Measurements from ENCODE around the gene MRPL33. TPM values are rescaled to one million over a fixed set of nuclear protein-coding genes. Genes with fewer than 3 reads are reported as not detected.
A peak's percentile ranks its signal among the peaks of the same experiment; 100 is the strongest.
"Not testable (repeated sequence)": the region's sequence is repeated elsewhere in the genome, so short reads cannot be mapped to it uniquely, and the experiment has no call there.

Gene MRPL33
- total RNA-seq, 1 donor from 2014 or later = 27.4 TPM

- no peak for ATAC-seq (ENCODE audit: low read depth)
- Mint-ChIP-seq H3K27me3 (peaks cover 29% of the 10 kb centered on the region), H3K4me1 (peaks cover 3% of the 10 kb centered on the region), H3K9me3 (no peaks in the 10 kb centered on the region), H3K27ac (no peak overlapping the region), H3K36me3 (ENCODE audit: low read depth) (no peaks in the 10 kb centered on the region), H3K4me3 (no peak overlapping the region)
- no peak for DNase-seq
- CTCF ChIA-PET = no interaction called here
- POLR2A ChIA-PET = no interaction called here
- intact Hi-C loops (cut with micrococcal nuclease) = no loop called here
- no peak for TF ChIP-seq CTCF (IDR thresholded peaks at IDR 0.05)
Observed at GRCh38 chr2:27762951-27763906, 8.3 kb upstream of the MRPL33 start.

- Mint-ChIP-seq H3K4me1 (peaks cover 3% of the 10 kb centered on the region), H3K27me3 (peaks cover 31% of the 10 kb centered on the region), H3K27ac (no peak overlapping the region), H3K9me3 (no peaks in the 10 kb centered on the region), H3K36me3 (ENCODE audit: low read depth) (no peaks in the 10 kb centered on the region), H3K4me3 (no peak overlapping the region)
- TF ChIP-seq CTCF (IDR thresholded peaks at IDR 0.05) = no peak
- intact Hi-C loops (cut with micrococcal nuclease) = no loop called here
- ChIA-PET POLR2A (no interaction called here), CTCF (no interaction called here)
- no peak for DNase-seq
- no peak for ATAC-seq (ENCODE audit: low read depth)
Observed at GRCh38 chr2:27763907-27764267, 7.6 kb upstream of the MRPL33 start.

GRCh38 chr2:27764526-27764925, 7.0 kb upstream of the MRPL33 start:
- H3K4me1 Mint-ChIP-seq; intact Hi-C loops (cut with micrococcal nuclease); H3K27ac Mint-ChIP-seq; CTCF ChIA-PET; ATAC-seq (ENCODE audit: low read depth); H3K9me3 Mint-ChIP-seq; H3K36me3 Mint-ChIP-seq (ENCODE audit: low read depth); POLR2A ChIA-PET; H3K4me3 Mint-ChIP-seq; DNase-seq: not testable (repeated sequence)
- peaks cover 33% of the 10 kb centered on the region for H3K27me3 Mint-ChIP-seq

- POLR2A ChIA-PET = no interaction called here
Observed at GRCh38 chr2:27765621-27766286, 5.8 kb upstream of the MRPL33 start.

GRCh38 chr2:27766287-27766661, 5.2 kb upstream of the MRPL33 start:
- no peak overlapping the region for H3K4me3 Mint-ChIP-seq
- H3K9me3 Mint-ChIP-seq = no peaks in the 10 kb centered on the region
- intact Hi-C loops (cut with micrococcal nuclease) = no loop called here
- H3K27ac Mint-ChIP-seq = no peak overlapping the region
- H3K27me3 Mint-ChIP-seq = peaks cover 34% of the 10 kb centered on the region
- ATAC-seq (ENCODE audit: low read depth) = no peak
- TF ChIP-seq CTCF (IDR thresholded peaks at IDR 0.05) = no peak
- DNase-seq = no peak
- peaks cover 8% of the 10 kb centered on the region for H3K4me1 Mint-ChIP-seq
- peaks cover 3% of the 10 kb centered on the region for H3K36me3 Mint-ChIP-seq (ENCODE audit: low read depth)
- CTCF ChIA-PET = no interaction called here
- POLR2A ChIA-PET = no interaction called here

More at GRCh38 chr2:27765621-27766286, 5.8 kb upstream of the MRPL33 start:
- H3K4me1 Mint-ChIP-seq = peaks cover 3% of the 10 kb centered on the region
- no peak overlapping the region for H3K27ac Mint-ChIP-seq
- H3K9me3 Mint-ChIP-seq = no peaks in the 10 kb centered on the region
- H3K27me3 Mint-ChIP-seq = peaks cover 34% of the 10 kb centered on the region
- peak; percentile 14 for ATAC-seq (ENCODE audit: low read depth)
- H3K4me3 Mint-ChIP-seq = peak overlapping the region; percentile 46
- no peaks in the 10 kb centered on the region for H3K36me3 Mint-ChIP-seq (ENCODE audit: low read depth)
- TF ChIP-seq CTCF (IDR thresholded peaks at IDR 0.05) = no peak
- CTCF ChIA-PET = no interaction called here
- DNase-seq = no peak
- intact Hi-C loops (cut with micrococcal nuclease) = no loop called here
